SH-SY5Y (cell line): ENCODE results near the gene CHD2.

ENCODE experiments used
- GATA2 ChIP-seq: IDR thresholded peaks from 2 replicates; pipeline ENCODE4 v1.6.1; 2011; ENCODE audit warnings: mild to moderate bottlenecking, low read depth, low read length
- GATA3 ChIP-seq: IDR thresholded peaks from 2 replicates; pipeline ENCODE4 v1.6.1; 2011; ENCODE audit warnings: low read depth, mild to moderate bottlenecking, low read length, moderate library complexity

GRCh38 chr15:92861742-92862141 is 38.4 kb upstream of the CHD2 start:
- no peak for TF ChIP-seq GATA2
- TF ChIP-seq GATA3, result no peak
